HepG2 (cell line): Measurements from ENCODE around the gene CACNA1G. TPM values are rescaled to one million over a fixed set of nuclear protein-coding genes. Genes with fewer than 3 reads are reported as not detected.
A peak's percentile ranks its signal among the peaks of the same experiment; 100 is the strongest.

Experiments used
- ATF7-NPFF ChIP-seq: sonication (generic); formaldehyde crosslinking; IDR thresholded peaks from 2 replicates; pipeline ENCODE4 v1.8.1; 2023; ENCODE audit warnings: mild to moderate bottlenecking, low read depth, missing genetic modification reagents, moderate library complexity
- CREM ChIP-seq, 2 experiments: sonication (generic) in 1 of 2; formaldehyde crosslinking in 1 of 2; IDR thresholded peaks; 2 replicates each; pipeline versions ENCODE4 v1.4.0 to v1.6.1; 2016 to 2020; ENCODE audit warnings: antibody characterized with exemption in 1 of 2, mild to moderate bottlenecking in 1 of 2, missing genetic modification reagents in 1 of 2
- LRRFIP1 ChIP-seq: sonication (generic); formaldehyde crosslinking; conservative IDR thresholded peaks from 2 replicates; pipeline ENCODE4 v1.4.0; 2020; ENCODE audit warnings: missing genetic modification reagents
- MAZ ChIP-seq, 2 experiments: sonication (generic) in 1 of 2; formaldehyde crosslinking in 1 of 2; IDR thresholded peaks; 2 replicates each; pipeline versions ENCODE4 v1.5.0 to v1.6.1; 2012 to 2020; ENCODE audit warnings: low read depth in 2 of 2, mild to moderate bottlenecking in 2 of 2, borderline replicate concordance in 1 of 2, improper control_type of control experiment in 1 of 2, low read length in 1 of 2, missing genetic modification reagents in 1 of 2, moderate library complexity in 1 of 2
- MTA3 ChIP-seq: sonication (generic); formaldehyde crosslinking; IDR thresholded peaks from 2 replicates; pipeline ENCODE4 v1.4.0; 2020; ENCODE audit warnings: missing genetic modification reagents
- PLRG1 ChIP-seq: fragments of 450-650 bp; conservative IDR thresholded peaks from 2 replicates; pipeline ENCODE4 v1.6.1; 2016
- SNAPC5 ChIP-seq: sonication (generic); formaldehyde crosslinking; IDR thresholded peaks from 2 replicates; pipeline ENCODE4 v1.8.1; 2023; ENCODE audit warnings: mild to moderate bottlenecking, missing genetic modification reagents, borderline replicate concordance
- TCF7L2 ChIP-seq: IDR thresholded peaks from 2 replicates; pipeline ENCODE4 v1.6.1; 2011; ENCODE audit warnings: mild to moderate bottlenecking, low read depth, low read length, moderate library complexity
- UBTF ChIP-seq: sonication (generic); formaldehyde crosslinking; IDR thresholded peaks from 2 replicates; pipeline ENCODE4 v1.4.0; 2020; ENCODE audit warnings: mild to moderate bottlenecking, missing genetic modification reagents
- XRCC5 ChIP-seq: fragments of 200-400 bp; formaldehyde crosslinking; optimal IDR thresholded peaks from 2 replicates; pipeline ENCODE3; 2017; ENCODE audit warnings: mild to moderate bottlenecking, low read length
- ZFP36L2 ChIP-seq: sonication (generic); formaldehyde crosslinking; IDR thresholded peaks from 2 replicates; pipeline ENCODE4 v1.4.0; 2020; ENCODE audit warnings: missing genetic modification reagents
- ZNF124 ChIP-seq: sonication (generic); formaldehyde crosslinking; IDR thresholded peaks from 2 replicates; pipeline ENCODE4 v1.4.0; 2020; ENCODE audit warnings: missing genetic modification reagents
- ZNF235 ChIP-seq: sonication (generic); formaldehyde crosslinking; IDR thresholded peaks from 2 replicates; pipeline ENCODE4 v1.8.1; 2023; ENCODE audit warnings: mild to moderate bottlenecking, missing genetic modification reagents, borderline replicate concordance
- ZNF24 ChIP-seq: fragments of 450-650 bp; IDR thresholded peaks from 2 replicates; pipeline ENCODE4 v1.6.1; 2017; ENCODE audit warnings: antibody characterized with exemption, mild to moderate bottlenecking
- ZNF280D ChIP-seq: sonication (generic); formaldehyde crosslinking; IDR thresholded peaks from 2 replicates; pipeline ENCODE4 v1.5.1; 2020; ENCODE audit warnings: mild to moderate bottlenecking, missing genetic modification reagents
- ZNF597 ChIP-seq: sonication (generic); formaldehyde crosslinking; IDR thresholded peaks from 2 replicates; pipeline ENCODE4 v1.5.0; 2020; ENCODE audit warnings: missing genetic modification reagents
- ZNF607 ChIP-seq: sonication (generic); formaldehyde crosslinking; IDR thresholded peaks from 2 replicates; pipeline ENCODE4 v1.5.1; 2020; ENCODE audit warnings: missing genetic modification reagents, mild to moderate bottlenecking, borderline replicate concordance
- ZNF768 ChIP-seq: sonication (generic); formaldehyde crosslinking; IDR thresholded peaks from 2 replicates; pipeline ENCODE4 v1.4.0; 2020; ENCODE audit warnings: missing genetic modification reagents
- ZNF775 ChIP-seq: sonication (generic); formaldehyde crosslinking; IDR thresholded peaks from 2 replicates; pipeline ENCODE4 v1.4.0; 2020; ENCODE audit warnings: missing genetic modification reagents, mild to moderate bottlenecking, moderate library complexity, borderline replicate concordance
- ZNF777 ChIP-seq: sonication (generic); formaldehyde crosslinking; IDR thresholded peaks from 2 replicates; pipeline ENCODE4 v1.4.0; 2020; ENCODE audit warnings: missing genetic modification reagents
- polyA plus RNA-seq, 8 experiments: library from polyadenylated mRNA; depleted of rRNA in 3 of 8; stranded (reverse) in 7 of 8; unstranded in 1 of 8; fragments of >200 nt; fragmentation: Illumina TruSeq in 4 of 8; extraction: Trizol in 4 of 8; gene quantifications; 2 replicates each; pipeline versions ENCODE4 v1.2.1 to v1.2.3, GENCODE V29; 2011 to 2016; ENCODE audit warnings: low read depth in 4 of 8, missing spikeins in 1 of 8, mixed read lengths in 1 of 8; ENCODE audit not compliant: insufficient read depth in 1 of 8
- total RNA-seq, 5 experiments: library from RNA; depleted of rRNA; stranded (reverse); fragments of >200 nt; fragmentation: Illumina TruSeq; extraction: Trizol; gene quantifications; 2 replicates each; pipeline ENCODE4 v1.2.3, GENCODE V29; 2016; ENCODE audit warnings: low read depth in 1 of 5

The CACNA1G gene
- total and polyA plus RNA-seq, 2 of the 13 experiments (the other 11 are each of a cell fraction or from before 2014, with no cell fraction given) = 0.02 TPM; not detected in 1

GRCh38 chr17:50550661-50551432 is 9.7 kb upstream of the CACNA1G start (continued):
- TF ChIP-seq LRRFIP1 (CRISPR knock-in tag) = no peak
- TF ChIP-seq ZNF597 (CRISPR knock-in tag) = no peak
- peak; percentile 80 for TF ChIP-seq ZNF124 (CRISPR knock-in tag)
- no peak for TF ChIP-seq SNAPC5 (CRISPR knock-in tag)
- no peak for TF ChIP-seq ZNF775 (CRISPR knock-in tag)
- no peak for TF ChIP-seq ZNF768 (CRISPR knock-in tag)
- no peak for TF ChIP-seq MTA3 (CRISPR knock-in tag)
- no peak for TF ChIP-seq CREM (IDR thresholded peaks at IDR 0.05)
- TF ChIP-seq CREM (CRISPR knock-in tag; IDR thresholded peaks at IDR 0.05) = no peak
- TF ChIP-seq TCF7L2 = no peak
- TF ChIP-seq XRCC5 = peak; percentile 95
- TF ChIP-seq PLRG1 = no peak
- TF ChIP-seq ZFP36L2 (CRISPR knock-in tag) = no peak
- TF ChIP-seq ZNF235 = no peak; the same call in 1 of the 2 replicates
- no peak for TF ChIP-seq ZNF777 (CRISPR knock-in tag)
- TF ChIP-seq UBTF (CRISPR knock-in tag) = peak; percentile 63
- TF ChIP-seq ATF7-NPFF (CRISPR knock-in tag) = no peak
- TF ChIP-seq ZNF607 (CRISPR knock-in tag) = no peak
- no peak for TF ChIP-seq ZNF280D (CRISPR knock-in tag)
- TF ChIP-seq ZNF24 = no peak
- no peak for TF ChIP-seq MAZ (IDR thresholded peaks at IDR 0.05; ENCODE audit: borderline replicate concordance, low read depth, low read length)
- peak; percentile 61; the same call in 1 of the 2 replicates for TF ChIP-seq MAZ (CRISPR knock-in tag; IDR thresholded peaks at IDR 0.05; ENCODE audit: low read depth)
